Amniotic stem cell (primary cell): ENCODE data around the gene EIF6.
A peak's percentile ranks its signal among the peaks of the same experiment; 100 is the strongest.

ENCODE experiments used
- DNase-seq: peaks from one replicate; lab custom pipeline; 2025; lab: John Stamatoyannopoulos, UW

Gene EIF6

DNA sequence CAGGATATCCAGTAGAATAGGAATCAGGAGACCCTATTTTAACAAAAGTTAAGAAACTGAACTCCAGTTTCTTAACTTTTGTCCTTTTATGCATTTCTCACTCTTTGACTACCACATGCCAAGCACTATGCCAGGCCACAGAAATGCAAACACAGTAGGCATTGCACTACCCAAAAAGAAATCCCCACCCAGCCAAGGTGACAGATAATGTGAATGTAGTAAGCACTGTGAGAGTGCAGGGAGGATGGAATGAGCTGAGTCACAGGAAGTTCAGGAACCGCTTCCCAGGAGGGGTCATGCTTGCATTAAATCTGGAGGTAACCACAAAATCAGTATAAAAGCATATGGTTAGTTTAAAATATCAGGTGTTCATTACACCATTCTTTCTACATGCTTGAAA, 27.7 kb upstream of the EIF6 start:
- peak; percentile 54 for DNase-seq

DNA sequence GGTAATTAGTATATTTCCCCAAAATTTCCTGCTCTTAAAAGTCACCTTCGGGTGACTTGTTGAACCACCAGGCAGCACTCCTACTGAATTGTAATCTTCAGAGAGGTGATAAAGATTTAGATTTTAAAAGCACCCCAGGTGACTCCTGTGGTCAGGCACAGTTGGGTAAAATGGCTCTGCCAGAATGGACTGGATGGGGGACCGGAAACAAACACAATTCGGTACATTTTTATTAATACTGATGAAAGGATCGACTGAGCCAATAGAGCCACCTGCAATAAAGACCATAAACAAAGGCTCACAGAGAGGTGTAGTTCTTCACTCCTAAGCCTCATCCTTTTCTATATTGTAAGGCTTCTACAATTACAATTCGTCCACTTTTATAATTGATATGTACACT, 27.2 kb upstream of the EIF6 start:
- no peak for DNase-seq

DNA sequence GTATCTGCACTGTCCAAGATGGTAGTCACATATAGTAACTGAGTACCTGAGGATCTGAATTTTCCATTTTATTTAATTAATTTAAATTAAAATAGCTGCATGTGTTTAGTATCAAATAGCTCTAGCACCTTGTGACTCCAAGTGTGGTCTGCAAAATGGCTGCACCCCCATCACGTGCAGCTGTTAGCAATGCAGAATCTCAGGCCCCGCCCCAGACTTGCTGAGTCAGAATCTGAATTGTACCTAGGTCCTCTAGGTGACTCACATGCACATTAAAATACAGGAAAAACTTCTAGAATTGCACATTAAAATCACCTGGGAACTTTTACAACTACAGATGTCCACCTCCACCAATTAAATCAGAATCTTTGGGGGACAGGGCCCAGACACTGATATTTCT, 26.8 kb upstream of the EIF6 start:
- DNase-seq, result no peak

DNA sequence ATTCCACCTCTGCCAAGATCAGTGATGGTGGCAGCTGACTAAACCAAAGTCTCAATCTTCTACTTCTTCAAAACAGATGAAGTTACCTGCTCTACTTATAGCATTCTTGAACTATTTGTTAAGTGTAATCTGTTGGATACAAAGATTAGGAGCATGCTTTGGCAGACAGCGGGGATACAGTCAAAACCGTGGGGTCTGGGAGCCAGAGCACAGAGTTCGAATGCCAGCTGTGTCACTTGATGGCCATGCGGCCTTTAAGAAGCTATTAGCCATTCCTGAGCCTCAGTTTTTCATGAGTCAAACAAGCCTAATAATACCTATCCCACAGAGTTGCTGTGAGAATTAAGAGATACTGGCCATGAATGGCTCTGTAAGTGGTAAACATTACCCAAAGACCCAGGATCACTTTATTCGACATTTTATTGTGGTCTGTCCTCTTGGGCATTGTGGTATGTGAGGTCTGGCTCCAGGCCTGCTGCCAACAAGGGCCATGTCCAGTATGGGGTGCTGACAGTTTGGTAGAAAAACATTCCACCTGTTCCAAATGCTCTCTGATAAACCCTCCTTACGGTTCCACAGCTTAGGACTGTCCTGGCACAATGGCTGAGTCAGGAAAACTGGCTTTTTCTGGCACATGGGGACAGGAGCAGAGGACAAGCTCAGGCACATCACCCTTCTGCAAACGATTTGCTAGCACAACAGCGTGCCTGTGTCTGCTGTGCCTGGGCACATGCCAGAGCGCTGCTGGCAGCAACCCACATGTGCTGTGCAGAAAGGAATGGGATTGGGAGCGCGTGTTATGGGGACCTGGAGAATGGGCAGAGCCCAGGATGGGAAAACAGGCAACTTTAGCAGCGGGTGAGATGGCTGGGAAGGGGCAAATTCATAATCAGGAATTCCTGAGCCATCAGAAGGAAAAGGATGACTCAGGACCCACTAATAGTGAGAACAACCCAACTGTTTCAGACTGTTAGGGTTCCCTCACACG, 23.4 kb upstream of the EIF6 start:
- DNase-seq, result no peak

DNA sequence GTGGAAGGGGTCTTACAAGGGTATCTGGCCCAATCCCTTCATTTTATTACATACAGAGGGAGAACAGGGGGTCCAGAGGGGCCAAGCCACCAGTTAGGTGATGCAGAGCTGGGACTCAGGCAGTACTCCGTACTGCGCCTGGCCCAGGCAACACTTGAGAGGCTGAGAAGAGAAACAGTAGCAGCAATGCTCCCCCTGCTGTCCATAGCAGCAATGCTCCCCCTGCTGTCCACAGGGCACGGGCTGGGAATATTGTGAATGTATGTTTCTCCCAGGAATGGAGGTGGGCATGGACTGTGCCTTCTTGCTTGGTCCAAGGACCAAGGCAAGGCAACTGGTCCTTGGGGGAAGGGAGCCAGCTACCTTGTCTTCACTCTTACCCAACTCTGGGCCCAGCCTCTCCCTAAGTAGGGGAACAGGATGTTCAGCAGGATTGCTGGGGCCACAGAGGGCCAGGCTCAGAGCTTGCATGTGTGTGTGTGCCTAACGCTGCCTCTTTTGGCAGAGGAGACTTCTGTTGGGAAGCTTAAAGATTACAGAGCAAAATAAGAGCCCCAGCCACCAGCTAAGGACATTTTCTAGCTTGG, 22.5 kb upstream of the EIF6 start:
- DNase-seq, result no peak

DNA sequence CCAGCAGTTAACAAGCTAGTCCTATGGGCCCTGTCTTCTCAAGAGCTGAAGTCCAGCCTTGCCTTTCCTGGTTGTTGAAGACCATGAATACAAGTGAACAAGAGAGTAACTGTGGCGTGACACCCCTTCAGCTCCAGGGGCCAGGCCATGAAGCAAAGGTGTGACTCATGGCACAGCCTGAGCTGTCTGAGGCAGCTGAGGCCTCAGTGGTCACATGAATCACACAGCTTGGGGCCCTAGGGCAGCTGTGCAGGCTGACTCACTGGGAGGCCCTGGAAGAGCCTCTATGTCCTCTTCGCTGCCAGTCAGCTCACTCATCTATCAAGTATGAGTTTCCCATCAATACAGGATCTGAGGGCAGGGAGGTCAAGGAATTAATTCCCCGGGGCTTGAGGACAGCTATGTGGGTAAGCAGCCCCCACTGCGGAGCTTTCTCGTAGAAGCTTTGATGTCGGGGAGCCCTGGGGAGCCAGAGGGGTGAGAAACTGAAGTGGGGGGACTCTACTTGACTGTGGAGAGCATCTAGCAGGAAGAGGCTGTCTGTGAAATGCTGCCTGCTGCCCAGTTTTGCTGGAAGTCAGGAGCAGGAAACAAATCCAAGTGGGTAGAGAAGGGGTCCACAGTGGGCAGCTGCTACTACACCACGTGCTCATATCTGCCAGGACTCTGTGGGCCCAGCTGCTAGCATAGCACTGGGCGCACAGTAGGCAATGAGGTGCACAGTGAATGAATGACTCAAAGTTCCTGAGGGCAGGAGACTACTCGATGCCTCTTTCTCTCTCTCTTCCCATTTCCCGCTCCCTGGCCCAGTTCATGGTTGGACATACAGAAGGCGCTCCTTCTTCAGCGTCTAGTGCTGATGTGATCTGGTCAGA, 21.3 kb upstream of the EIF6 start:
- DNase-seq, result peak; percentile 99

DNA sequence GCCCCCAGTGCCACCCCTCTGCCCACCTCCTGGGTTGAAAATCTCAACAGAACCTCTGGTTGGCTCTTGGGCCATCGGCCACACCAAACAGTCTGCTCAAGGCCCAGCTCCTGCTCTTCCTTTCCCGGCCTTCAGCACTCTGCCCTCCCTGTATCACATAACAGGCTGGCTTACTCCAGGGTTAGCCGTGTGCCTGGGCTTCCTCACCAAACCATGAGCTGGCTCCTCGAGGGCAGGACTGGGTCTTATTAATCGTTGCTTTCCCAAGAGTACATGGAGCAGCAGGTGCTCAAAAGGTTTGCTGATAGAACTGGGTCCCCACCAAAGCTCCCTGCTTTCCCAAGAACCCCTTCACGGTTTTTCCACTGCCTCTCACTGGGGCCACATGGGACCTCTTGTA, 20.4 kb upstream of the EIF6 start:
- DNase-seq, result no peak

DNA sequence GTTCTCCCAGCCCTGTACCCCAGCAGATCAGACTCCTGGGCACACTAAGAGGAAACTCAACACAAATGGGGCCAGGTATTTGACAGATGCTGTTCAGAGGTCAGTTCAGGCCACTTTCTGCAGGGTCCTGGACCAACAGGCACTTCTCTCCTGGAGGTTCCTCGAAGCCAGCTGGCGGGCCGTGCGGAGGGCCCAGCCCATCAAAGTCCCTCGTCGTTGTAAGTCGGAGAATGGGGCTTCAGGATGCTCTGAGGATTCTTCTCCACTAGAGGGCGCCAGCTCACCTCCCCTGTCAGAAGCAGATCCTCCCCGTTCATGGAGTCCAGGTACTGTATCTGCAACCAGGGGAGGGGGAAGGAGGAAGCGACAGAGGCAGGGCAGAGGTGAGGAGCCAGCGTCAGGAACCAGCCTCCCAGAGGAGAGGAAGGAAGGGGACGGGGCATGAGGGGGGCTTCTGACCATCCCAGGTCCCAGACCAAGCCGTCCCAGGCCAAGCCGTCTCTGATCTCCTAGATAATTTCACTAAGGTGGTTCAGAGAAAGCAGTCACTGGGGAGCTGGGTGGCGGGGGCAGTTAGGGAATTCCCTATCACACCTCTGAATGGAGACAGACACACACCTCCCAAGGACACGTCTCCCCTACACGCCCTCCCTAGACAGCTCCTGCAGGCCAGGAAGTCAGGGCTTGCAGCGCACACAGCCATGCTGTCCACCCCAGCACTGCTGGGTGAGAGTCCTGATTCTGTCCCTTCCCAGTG, 19.3 kb upstream of the EIF6 start:
- peak; percentile 50 for DNase-seq

DNA sequence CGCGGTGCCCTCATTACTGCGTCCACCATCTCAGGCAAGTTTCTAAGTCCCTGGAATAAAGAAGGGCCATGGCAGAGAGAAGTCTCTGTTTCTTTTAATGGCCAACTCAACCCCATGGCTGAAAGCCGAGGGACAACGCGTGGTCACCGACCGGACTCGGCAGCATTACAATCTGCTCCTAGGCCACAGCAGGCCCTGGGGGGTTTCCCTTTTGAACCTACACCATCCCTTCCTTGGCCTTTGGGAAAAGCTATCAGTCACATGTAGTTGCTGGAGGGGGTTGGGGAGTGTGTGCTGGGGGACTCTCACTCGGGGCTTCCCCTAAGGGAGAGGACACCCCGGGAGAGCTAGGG, 18.8 kb upstream of the EIF6 start:
- no peak for DNase-seq

DNA sequence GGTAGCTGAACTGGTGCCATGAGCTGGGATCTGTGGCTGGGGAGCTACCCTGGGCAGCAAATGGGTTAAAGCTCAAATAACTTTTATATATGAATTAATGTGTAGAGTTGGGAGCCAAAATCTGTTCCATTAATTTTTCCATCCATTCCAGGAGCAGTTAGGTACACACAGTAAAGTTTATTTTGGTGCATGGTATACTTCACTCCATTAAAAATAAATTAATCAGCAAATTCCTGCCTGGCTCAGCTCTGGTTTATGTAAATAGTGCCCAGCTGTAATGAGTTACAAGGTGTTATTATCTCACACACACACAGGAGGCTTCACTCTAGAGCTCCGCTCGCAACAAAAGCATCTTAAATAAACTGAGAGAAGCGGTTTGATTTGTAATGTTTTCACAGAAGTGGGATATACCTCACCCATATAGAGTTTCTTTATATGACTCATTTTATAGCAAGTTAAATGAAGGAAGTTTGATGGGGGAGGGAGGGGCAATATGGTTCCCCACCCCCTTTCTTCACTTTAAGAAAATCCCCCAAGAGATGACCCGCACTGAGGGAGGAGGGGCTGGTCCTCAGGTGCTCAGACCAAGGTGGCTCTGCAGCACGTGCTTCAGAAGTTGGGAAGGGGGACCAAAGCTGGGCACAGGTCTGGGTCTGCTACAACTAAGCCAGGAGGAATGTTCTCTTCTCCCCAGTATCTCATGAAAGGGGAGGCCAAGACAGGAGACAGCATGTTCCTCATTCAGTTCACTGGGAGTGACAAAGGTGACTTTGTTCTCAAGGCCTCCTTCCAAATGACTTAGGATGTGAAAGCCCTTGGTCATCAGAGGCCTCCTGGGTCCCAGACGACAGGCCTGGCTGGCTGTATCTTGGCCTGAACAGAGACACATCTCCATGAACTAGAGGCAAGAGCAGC, 18.1 kb upstream of the EIF6 start:
- no peak for DNase-seq

DNA sequence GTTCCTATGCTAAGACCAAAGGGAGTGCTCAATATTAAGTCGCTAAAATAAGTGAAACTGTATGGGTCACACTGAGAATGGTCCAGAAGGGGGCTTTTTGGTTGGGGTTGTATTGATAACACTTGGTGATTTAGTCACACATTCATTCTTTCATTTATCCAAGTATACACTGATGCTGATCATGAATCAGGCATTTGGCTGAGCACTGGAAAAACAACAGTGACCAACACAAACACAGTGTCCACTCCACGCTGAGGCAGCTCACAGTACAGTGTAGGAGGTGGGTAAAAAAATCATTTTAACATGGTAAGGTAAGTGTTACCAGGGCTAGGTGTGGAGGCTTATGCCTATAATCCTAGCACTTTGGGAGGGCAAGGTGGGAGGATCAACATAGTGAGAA, 16.9 kb upstream of the EIF6 start:
- no peak for DNase-seq

DNA sequence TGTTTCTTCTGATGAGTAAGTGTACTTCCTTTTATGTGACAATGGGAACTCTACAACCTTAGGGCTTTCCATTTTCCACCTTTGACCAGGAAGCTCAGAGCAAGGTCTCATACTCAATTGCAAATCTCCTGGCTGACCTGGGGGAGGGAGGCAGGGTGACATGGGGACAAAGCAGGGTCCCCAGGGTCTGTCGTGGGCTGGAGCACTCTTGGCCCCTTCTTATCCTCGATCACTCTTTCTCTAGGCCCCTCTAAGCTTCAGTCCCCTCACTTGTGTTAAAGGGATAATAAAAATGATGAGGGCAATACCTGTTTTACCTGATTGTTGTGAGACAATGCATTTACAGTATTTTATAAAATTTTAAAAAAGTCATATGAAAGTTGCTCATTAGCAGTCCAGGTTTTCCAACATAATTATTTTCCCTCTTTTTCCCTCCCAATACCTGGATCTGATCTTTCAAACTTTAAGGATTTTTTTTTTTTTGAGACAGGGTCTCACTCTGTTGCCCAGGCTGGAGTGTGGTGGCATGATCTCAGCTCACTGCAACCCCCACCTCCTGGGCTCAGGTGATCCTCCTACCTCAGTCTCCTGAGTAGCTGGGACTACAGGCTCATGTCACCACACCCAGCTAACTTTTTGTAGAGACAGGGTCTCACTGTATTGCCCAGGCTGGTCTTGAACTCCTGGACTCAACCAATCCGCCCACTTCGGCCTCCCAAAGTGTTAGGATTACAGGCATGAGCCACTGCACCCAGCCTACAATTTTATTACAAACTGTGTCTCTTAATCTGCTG, 16.1 kb upstream of the EIF6 start:
- no peak for DNase-seq

DNA sequence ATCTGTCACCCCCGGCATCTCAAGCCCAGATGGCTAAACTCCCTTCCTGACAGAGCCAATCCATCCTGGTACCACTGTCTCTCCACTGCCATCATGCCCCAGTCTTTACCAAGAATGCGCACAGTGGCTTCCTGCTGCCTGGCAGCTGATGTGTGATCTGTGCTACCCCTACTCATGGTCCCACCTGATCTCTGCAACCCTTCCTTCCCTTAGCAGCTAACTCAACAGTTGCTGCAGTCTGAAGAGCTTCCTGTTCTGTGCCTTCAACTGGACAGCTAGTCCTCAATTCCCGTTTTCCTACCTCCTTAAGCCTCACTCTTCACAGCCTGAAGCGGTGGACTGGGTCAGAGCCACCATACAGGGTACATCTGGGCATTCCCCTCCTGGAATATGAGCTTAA, 15.2 kb upstream of the EIF6 start:
- no peak for DNase-seq

DNA sequence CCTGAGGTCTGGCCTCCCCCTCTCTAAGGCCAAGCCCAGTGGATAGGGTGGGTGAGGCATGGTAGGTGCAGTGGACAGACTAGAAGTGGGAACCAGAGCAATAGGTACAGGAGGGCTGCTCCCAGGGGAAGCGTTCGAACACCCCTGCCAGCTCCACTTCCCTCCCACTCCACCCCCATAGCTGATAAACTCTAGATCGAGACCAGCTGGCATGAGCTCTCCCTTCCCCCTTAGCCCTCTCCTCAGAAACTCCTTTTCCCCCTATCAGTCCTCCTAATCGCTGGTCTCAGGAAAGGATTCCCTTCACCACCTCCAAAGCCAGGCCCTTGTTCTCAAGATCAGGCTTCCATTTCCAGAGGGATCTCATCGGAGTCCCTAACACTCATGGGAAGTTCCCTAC, 13.7 kb upstream of the EIF6 start:
- no peak for DNase-seq

DNA sequence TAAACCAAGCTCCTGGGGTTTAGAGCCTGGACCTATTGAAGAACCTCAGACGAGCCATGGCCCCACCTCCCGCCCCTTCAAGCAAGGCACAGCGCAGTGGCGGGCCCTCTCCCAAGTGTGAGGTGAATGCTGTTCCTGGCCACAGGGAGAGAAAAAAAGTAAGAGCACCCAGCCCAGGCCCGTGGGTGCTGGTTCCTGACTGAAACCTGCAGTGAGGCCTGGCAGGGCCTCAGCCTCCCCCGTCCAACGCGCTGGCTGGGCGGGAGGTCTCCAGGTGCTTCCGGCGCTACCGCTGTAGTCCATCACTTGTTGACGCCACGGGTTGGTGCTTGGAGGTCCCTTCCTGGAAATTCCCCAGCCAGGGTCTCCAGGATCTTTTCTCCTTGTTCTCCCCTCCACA, 13.2 kb upstream of the EIF6 start:
- no peak for DNase-seq

DNA sequence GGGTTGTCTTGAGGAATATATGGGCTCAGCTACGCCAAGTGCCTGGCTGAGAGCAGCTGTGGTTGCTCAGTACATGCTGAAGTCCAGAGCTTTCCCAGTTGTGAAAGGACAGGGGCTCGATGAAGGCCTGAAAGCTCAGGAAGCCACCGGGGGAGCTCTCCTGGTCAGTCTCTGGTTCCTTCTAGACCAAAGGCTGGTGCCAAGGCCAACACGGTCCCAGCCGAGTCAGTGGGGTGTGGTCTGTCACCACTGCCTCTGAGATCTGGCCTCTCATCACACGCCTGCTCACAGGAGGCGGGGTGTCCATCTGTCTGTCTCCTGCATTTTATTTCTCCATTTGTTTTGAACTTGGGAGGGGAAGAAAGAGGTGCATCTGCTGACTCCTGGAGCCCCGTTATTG, 12.6 kb upstream of the EIF6 start:
- DNase-seq, result no peak

DNA sequence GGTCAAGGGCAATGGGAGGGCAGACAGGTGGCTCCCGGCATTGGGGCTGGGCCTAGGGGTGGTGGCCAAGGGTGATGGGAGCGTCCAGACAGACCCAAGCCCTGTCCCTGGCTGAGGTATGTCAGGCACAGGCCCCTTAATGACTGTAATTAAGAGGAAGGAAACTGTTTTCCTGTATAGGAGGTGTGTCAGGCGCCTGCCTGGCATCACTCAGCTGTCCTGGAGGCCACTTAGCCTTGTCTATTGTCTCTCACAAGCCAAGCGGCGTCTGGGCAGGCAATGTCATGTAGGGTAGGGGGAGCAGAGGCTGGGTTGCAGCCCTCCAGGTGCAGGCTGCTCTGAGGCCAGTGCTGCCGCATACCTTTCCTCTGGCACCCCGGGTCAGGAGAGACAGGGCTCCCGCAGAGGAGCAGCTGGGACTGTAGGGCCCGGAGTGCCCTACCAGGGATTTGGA, 11.6 kb upstream of the EIF6 start:
- DNase-seq, result no peak

DNA sequence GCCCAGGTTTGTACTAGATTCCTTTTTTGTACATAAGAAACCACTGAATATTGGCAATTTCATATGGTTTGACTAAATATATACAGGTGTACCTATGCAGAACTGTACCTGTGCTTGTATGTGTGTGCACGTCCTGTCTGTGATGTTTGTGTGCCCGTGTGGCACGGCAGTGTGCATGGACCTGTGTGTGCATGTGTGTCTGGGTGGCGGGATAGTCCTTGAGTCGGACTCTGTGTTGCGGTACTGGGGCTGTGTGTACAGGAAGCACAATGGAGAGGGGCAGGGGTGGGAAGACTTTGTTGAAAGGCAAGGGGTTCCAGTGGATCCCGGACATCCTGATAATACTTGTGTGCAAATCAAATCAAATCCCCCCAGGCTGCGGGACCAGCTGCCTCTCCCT, 11.1 kb upstream of the EIF6 start:
- no peak for DNase-seq

DNA sequence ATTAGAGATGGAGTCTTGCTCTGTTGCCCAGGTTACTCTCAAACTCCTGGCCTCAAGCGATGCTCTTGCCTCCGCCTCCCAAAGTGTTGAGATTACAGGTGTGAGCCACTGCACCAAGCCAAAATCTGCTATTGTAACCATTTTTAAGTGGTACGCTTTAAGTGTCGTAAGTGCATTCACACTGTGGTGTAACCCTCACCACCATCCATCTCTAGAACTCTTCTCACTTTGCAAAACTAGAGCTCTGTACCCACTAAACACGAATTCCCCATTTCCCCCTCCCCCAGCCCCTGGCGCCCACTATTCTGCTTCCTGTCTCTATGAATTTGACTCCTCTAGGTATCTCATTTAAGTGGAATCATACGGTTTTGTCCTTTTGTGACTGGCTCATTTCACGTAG, 10.5 kb upstream of the EIF6 start:
- DNase-seq, result no peak

DNA sequence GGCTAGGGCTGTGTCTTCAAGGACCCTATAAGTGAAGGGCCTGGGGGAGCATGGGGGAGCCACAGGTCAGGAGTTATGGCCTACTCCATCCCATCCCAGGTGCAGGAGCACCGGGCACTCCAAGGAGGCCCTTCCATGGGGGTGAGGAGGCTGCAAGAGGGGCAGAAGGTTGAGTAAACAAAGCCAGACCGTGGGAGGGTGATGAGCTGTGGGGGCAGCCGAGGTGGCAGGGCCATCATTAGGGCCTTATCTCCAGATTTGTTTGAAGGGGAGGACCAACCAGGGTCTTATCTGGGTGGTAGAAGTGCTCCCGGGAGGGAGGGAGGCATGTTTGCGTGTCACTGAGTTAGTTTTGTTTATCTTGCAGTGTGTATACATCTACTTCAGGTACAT, 9.7 kb upstream of the EIF6 start:
- DNase-seq, result no peak
